Panc1 (cell line): Measurements from ENCODE around the gene COQ6.

ENCODE experiments used
- POLR2AphosphoS5 ChIP-seq: IDR thresholded peaks from 2 replicates; pipeline ENCODE4 v1.6.1; 2012; ENCODE audit warnings: mild to moderate bottlenecking, low read depth, low read length, moderate library complexity
- SIN3A ChIP-seq: IDR thresholded peaks from 2 replicates; pipeline ENCODE4 v1.6.1; 2012; ENCODE audit warnings: low read depth, mild to moderate bottlenecking, low read length, moderate library complexity, borderline replicate concordance; ENCODE audit not compliant: insufficient read depth
- TCF7L2 ChIP-seq: IDR thresholded peaks from 2 replicates; pipeline ENCODE4 v1.6.1; 2011; ENCODE audit warnings: mild to moderate bottlenecking, low read depth, low read length, inconsistent platforms
- TF ChIP-seq, protein P1 (sequence below): fragments of 450-650 bp; IDR thresholded peaks from 2 replicates; pipeline ENCODE4 v1.5.1; 2017; ENCODE audit warnings: mild to moderate bottlenecking

DNA sequence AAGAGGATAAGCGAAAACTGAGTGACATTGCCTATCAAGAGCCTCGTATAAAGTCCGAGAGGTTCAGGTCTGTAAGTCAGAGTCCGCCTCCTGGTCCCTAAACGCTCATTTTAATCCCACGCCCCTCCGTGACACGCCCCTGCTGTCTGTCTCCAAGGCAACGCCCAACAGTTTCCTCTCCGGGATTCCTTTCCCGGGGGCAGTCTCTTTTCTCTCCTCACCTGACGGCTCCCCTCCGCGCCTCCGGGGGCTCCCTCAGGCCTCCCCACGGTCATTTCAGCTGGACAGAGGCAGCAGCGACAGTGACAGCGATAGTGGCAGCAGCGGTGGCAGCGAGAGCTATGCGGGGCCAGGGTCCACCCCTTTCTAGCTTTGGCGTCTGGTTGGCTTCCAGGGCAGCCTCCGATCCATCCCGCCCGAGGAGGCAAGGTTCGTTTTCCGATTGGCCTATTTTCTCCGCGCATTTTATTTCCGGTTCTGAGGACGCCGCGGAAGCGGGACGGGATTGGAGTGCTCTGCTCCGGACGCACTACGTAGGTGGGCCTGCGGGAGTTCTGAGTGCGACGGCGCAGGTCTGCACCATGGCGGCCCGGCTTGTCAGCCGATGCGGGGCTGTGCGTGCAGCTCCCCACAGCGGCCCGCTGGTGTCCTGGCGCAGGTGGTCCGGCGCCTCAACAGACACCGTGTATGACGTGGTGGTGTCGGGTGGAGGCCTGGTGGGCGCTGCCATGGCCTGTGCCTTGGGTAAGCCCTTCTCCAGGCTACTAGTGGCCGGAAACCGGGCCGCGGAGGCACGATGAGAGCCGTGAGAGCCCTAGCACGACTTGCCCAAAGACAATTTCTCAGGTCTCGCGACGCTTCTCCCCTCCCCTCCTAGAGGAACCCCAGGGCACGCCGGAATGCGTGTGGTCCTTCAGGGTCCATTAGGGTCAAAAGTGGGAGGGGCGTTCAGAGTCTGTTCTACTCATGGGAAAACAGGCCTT is at the start of gene COQ6, which contains the start of gene FAM161B:
- TF ChIP-seq, protein P1, sequence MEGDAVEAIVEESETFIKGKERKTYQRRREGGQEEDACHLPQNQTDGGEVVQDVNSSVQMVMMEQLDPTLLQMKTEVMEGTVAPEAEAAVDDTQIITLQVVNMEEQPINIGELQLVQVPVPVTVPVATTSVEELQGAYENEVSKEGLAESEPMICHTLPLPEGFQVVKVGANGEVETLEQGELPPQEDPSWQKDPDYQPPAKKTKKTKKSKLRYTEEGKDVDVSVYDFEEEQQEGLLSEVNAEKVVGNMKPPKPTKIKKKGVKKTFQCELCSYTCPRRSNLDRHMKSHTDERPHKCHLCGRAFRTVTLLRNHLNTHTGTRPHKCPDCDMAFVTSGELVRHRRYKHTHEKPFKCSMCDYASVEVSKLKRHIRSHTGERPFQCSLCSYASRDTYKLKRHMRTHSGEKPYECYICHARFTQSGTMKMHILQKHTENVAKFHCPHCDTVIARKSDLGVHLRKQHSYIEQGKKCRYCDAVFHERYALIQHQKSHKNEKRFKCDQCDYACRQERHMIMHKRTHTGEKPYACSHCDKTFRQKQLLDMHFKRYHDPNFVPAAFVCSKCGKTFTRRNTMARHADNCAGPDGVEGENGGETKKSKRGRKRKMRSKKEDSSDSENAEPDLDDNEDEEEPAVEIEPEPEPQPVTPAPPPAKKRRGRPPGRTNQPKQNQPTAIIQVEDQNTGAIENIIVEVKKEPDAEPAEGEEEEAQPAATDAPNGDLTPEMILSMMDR = no peak
- TF ChIP-seq SIN3A (peak; percentile 89; the same call in 1 of the 2 replicates), TCF7L2 (peak; percentile 49; the same call in 1 of the 2 replicates), POLR2AphosphoS5 (peak; percentile 71)
